ENCODE measurements around the gene PTGER3.

Gene PTGER3

DNA sequence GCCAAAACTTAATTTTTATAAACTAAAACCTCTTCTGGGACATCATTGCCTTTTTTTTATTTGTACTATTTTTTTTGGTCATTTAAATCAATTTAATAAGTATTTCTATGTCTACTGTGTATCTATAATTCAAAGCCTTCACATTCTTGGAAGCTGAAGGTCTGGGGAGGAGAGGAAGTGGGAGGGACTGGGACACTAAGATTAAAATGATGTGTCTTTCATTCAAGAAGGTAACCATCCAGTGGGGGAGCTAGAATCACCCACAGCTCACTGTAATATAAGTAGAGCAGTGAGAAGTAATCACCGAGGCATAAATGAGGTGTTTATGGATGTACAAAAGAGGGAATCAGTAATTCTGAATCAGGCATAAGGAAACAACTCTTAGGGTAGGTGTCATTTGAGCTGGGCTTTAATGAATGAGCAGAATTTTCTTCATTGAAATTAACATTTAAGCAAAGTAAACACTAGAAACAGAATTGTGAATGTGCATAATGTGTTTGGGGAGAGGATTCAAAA, 52.8 kb downstream of the PTGER3 start:
- no peak overlapping the region for H4K91ac ChIP-seq (ENCODE audit: low read length)
- H3K4me3 ChIP-seq (ENCODE audit: insufficient read depth in 1 of 2, low read depth in 1 of 2, low read length in 2 of 2) = no peak overlapping the region
- no peak overlapping the region for H2AK5ac ChIP-seq (ENCODE audit: low read length, severe bottlenecking)
- no peaks in the 10 kb centered on the region for H3K27me3 ChIP-seq (ENCODE audit: control insufficient read depth in 1 of 2, insufficient read depth in 1 of 2, low read length in 2 of 2)
- H3K4me2 ChIP-seq (ENCODE audit: low read length, poor library complexity, severe bottlenecking) = no peak overlapping the region
- 82% methylated on average over 1 of the region's 1 CpG for WGBS
- H3K27ac ChIP-seq (ENCODE audit: low read length, poor library complexity, severe bottlenecking) = no peak overlapping the region
- no peak overlapping the region for H2BK120ac ChIP-seq (ENCODE audit: low read depth, low read length)
- no peak overlapping the region for H3K23ac ChIP-seq (ENCODE audit: low read length in 2 of 2)
- H3K36me3 ChIP-seq (ENCODE audit: control insufficient read depth in 1 of 2, insufficient read depth in 2 of 2, low read depth in 1 of 2, low read length in 2 of 2) = no peaks in the 10 kb centered on the region
- H2BK5ac ChIP-seq (ENCODE audit: low read depth, low read length, poor library complexity, severe bottlenecking) = no peak overlapping the region
- no peak overlapping the region for H3K14ac ChIP-seq (ENCODE audit: low read length in 2 of 2)
- no peak for DNase-seq
- no peaks in the 10 kb centered on the region for H3K4me1 ChIP-seq (ENCODE audit: control insufficient read depth, insufficient read depth, low read depth, low read length)
- H3K9me3 ChIP-seq (ENCODE audit: control insufficient read depth, low read length) = no peaks in the 10 kb centered on the region
- no peaks in the 10 kb centered on the region for H3K79me1 ChIP-seq (replicated peaks; ENCODE audit: low read length, poor library complexity, severe bottlenecking)
- no peak overlapping the region for H2BK12ac ChIP-seq (ENCODE audit: low read length in 2 of 2)
- no peak overlapping the region for H3K4ac ChIP-seq (ENCODE audit: low read depth in 1 of 2, low read length in 2 of 2)
- no peak overlapping the region for H4K8ac ChIP-seq (ENCODE audit: low read length)
- no peak overlapping the region for H3K18ac ChIP-seq (ENCODE audit: low read depth in 1 of 2, low read length in 2 of 2)
- H2AFZ ChIP-seq (ENCODE audit: low read depth, low read length) = no peak overlapping the region
- H3K9ac ChIP-seq (ENCODE audit: low read length) = no peak overlapping the region
- no peak overlapping the region for H2BK15ac ChIP-seq (ENCODE audit: low read depth, poor library complexity, severe bottlenecking)

DNA sequence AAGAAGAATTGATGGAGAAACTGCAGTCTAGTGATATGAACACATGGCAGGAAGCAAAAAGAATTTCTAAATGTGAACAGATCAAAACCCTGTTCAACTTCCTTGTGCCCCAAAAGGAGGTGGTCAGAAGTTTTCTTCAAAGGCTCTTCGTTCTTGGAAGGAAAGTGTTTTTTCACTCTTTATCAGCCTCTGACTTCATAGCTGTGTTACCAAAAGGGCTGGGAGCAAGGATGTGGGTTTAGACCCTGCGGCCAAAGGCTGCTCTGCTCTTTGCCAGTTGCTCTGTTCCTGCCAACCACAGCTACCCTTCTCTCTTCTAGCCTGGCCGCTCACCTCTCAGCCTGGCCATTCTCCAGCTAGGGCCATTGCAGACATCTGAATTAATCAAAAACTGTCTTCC, 53.8 kb downstream of the PTGER3 start:
- Histone ChIP-seq H3K27ac (ENCODE audit: low read length, poor library complexity, severe bottlenecking) (no peak overlapping the region), H2AFZ (ENCODE audit: low read depth, low read length) (no peak overlapping the region), H2AK5ac (ENCODE audit: low read length, severe bottlenecking) (no peak overlapping the region), H2BK120ac (ENCODE audit: low read depth, low read length) (no peak overlapping the region), H3K18ac (ENCODE audit: low read depth in 1 of 2, low read length in 2 of 2) (no peak overlapping the region), H3K9ac (ENCODE audit: low read length) (no peak overlapping the region), H3K4me3 (ENCODE audit: insufficient read depth in 1 of 2, low read depth in 1 of 2, low read length in 2 of 2) (no peak overlapping the region), H3K4me1 (ENCODE audit: control insufficient read depth, insufficient read depth, low read depth, low read length) (no peaks in the 10 kb centered on the region), H3K23ac (ENCODE audit: low read length in 2 of 2) (no peak overlapping the region), H3K36me3 (ENCODE audit: control insufficient read depth in 1 of 2, insufficient read depth in 2 of 2, low read depth in 1 of 2, low read length in 2 of 2) (no peaks in the 10 kb centered on the region), H3K14ac (ENCODE audit: low read length in 2 of 2) (no peak overlapping the region), H3K9me3 (ENCODE audit: control insufficient read depth, low read length) (no peaks in the 10 kb centered on the region), H2BK15ac (ENCODE audit: low read depth, poor library complexity, severe bottlenecking) (no peak overlapping the region), H3K79me1 (replicated peaks; ENCODE audit: low read length, poor library complexity, severe bottlenecking) (no peaks in the 10 kb centered on the region), H3K27me3 (ENCODE audit: control insufficient read depth in 1 of 2, insufficient read depth in 1 of 2, low read length in 2 of 2) (no peaks in the 10 kb centered on the region), H2BK12ac (ENCODE audit: low read length in 2 of 2) (no peak overlapping the region), H3K4ac (ENCODE audit: low read depth in 1 of 2, low read length in 2 of 2) (no peak overlapping the region), H4K91ac (ENCODE audit: low read length) (no peak overlapping the region), H4K8ac (ENCODE audit: low read length) (no peak overlapping the region), H2BK5ac (ENCODE audit: low read depth, low read length, poor library complexity, severe bottlenecking) (no peak overlapping the region), H3K4me2 (ENCODE audit: low read length, poor library complexity, severe bottlenecking) (no peak overlapping the region)
- no peak for DNase-seq
- 70% methylated on average over 3 of the region's 3 CpGs for WGBS

DNA sequence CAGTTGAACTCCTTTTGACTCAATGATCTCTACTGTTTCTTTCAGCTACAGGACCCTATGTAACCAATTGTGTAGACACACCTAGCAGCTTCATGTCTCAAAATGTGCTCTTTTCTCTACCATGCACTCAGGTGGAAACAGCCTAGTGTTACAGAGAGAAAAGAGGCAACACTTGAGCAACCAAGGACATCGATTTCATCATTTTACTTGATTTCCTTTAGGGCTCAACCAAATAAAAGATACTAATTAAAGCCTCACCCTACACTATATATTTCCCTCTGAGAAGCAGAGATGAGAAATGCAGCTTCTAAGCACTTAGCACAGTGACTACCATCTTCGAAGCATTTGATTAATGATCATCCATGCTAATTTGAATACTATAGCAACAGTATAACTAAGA, 55.1 kb downstream of the PTGER3 start:
- Histone ChIP-seq H2BK12ac (ENCODE audit: low read length in 2 of 2) (no peak overlapping the region), H3K9me3 (ENCODE audit: control insufficient read depth, low read length) (no peaks in the 10 kb centered on the region), H3K27me3 (ENCODE audit: control insufficient read depth in 1 of 2, insufficient read depth in 1 of 2, low read length in 2 of 2) (no peaks in the 10 kb centered on the region), H3K4me3 (ENCODE audit: insufficient read depth in 1 of 2, low read depth in 1 of 2, low read length in 2 of 2) (no peak overlapping the region), H2BK15ac (ENCODE audit: low read depth, poor library complexity, severe bottlenecking) (no peak overlapping the region), H3K14ac (ENCODE audit: low read length in 2 of 2) (no peak overlapping the region), H3K4me1 (ENCODE audit: control insufficient read depth, insufficient read depth, low read depth, low read length) (no peaks in the 10 kb centered on the region), H3K27ac (ENCODE audit: low read length, poor library complexity, severe bottlenecking) (no peak overlapping the region), H2AFZ (ENCODE audit: low read depth, low read length) (no peak overlapping the region), H3K18ac (ENCODE audit: low read depth in 1 of 2, low read length in 2 of 2) (no peak overlapping the region), H4K8ac (ENCODE audit: low read length) (no peak overlapping the region), H2BK5ac (ENCODE audit: low read depth, low read length, poor library complexity, severe bottlenecking) (no peak overlapping the region), H3K4ac (ENCODE audit: low read depth in 1 of 2, low read length in 2 of 2) (no peak overlapping the region), H3K36me3 (ENCODE audit: control insufficient read depth in 1 of 2, insufficient read depth in 2 of 2, low read depth in 1 of 2, low read length in 2 of 2) (no peaks in the 10 kb centered on the region), H3K79me1 (replicated peaks; ENCODE audit: low read length, poor library complexity, severe bottlenecking) (no peaks in the 10 kb centered on the region), H3K23ac (ENCODE audit: low read length in 2 of 2) (no peak overlapping the region), H2BK120ac (ENCODE audit: low read depth, low read length) (no peak overlapping the region), H2AK5ac (ENCODE audit: low read length, severe bottlenecking) (no peak overlapping the region), H3K9ac (ENCODE audit: low read length) (no peak overlapping the region), H3K4me2 (ENCODE audit: low read length, poor library complexity, severe bottlenecking) (no peak overlapping the region), H4K91ac (ENCODE audit: low read length) (no peak overlapping the region)
- WGBS = 70% methylated on average over 2 of the region's 2 CpGs
- no peak for DNase-seq

DNA sequence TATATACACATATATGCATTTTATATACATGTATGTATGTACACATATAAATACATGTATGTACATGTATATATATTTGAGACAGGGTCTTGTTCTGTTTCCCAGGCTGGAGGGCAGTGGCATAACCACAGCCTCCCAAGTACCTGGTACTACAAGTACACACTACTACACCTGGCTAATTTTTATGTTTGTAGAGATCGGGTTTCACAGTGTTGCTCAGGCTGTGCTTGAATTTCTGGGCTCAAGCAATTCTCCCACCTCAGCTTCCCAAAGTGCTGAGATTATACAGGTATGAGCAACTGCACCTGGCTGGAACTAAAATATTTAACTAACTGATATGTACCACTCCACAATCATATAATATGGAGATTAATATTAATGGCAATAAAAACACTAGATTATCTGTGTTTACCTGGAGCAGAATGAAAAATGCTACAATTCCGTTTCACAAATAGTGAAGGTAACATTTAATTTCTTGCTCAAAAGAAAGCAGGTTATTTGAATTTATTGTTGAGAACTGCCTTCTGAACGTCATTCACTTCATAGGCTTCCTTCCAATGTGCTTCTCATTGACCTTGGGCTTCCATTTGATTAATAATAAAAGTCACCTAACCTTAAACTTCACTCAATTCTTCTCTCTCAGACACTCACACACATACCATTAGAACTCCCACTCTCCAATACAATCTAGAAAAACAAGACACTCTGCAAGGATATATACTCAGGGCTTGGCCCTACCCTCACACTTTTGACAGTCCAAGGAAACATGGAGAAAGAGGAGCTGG, 57.0 kb downstream of the PTGER3 start:
- no peak overlapping the region for H3K9ac ChIP-seq (ENCODE audit: low read length)
- no peak overlapping the region for H3K4me2 ChIP-seq (ENCODE audit: low read length, poor library complexity, severe bottlenecking)
- H3K4me1 ChIP-seq (ENCODE audit: control insufficient read depth, insufficient read depth, low read depth, low read length) = no peaks in the 10 kb centered on the region
- 69% methylated on average over 3 of the region's 3 CpGs for WGBS
- no peak for DNase-seq
- H2BK120ac ChIP-seq (ENCODE audit: low read depth, low read length) = no peak overlapping the region
- no peak overlapping the region for H3K23ac ChIP-seq (ENCODE audit: low read length in 2 of 2)
- no peaks in the 10 kb centered on the region for H3K79me1 ChIP-seq (replicated peaks; ENCODE audit: low read length, poor library complexity, severe bottlenecking)
- H3K27ac ChIP-seq (ENCODE audit: low read length, poor library complexity, severe bottlenecking) = no peak overlapping the region
- no peaks in the 10 kb centered on the region for H3K9me3 ChIP-seq (ENCODE audit: control insufficient read depth, low read length)
- H2AFZ ChIP-seq (ENCODE audit: low read depth, low read length) = no peak overlapping the region
- no peak overlapping the region for H2BK5ac ChIP-seq (ENCODE audit: low read depth, low read length, poor library complexity, severe bottlenecking)
- H4K8ac ChIP-seq (ENCODE audit: low read length) = no peak overlapping the region
- H3K18ac ChIP-seq (ENCODE audit: low read depth in 1 of 2, low read length in 2 of 2) = no peak overlapping the region
- H4K91ac ChIP-seq (ENCODE audit: low read length) = no peak overlapping the region
- no peak overlapping the region for H2AK5ac ChIP-seq (ENCODE audit: low read length, severe bottlenecking)
- H3K14ac ChIP-seq (ENCODE audit: low read length in 2 of 2) = no peak overlapping the region
- no peaks in the 10 kb centered on the region for H3K27me3 ChIP-seq (ENCODE audit: control insufficient read depth in 1 of 2, insufficient read depth in 1 of 2, low read length in 2 of 2)
- H3K4me3 ChIP-seq (ENCODE audit: insufficient read depth in 1 of 2, low read depth in 1 of 2, low read length in 2 of 2) = no peak overlapping the region
- no peaks in the 10 kb centered on the region for H3K36me3 ChIP-seq (ENCODE audit: control insufficient read depth in 1 of 2, insufficient read depth in 2 of 2, low read depth in 1 of 2, low read length in 2 of 2)
- no peak overlapping the region for H2BK12ac ChIP-seq (ENCODE audit: low read length in 2 of 2)
- H3K4ac ChIP-seq (ENCODE audit: low read depth in 1 of 2, low read length in 2 of 2) = no peak overlapping the region
- H2BK15ac ChIP-seq (ENCODE audit: low read depth, poor library complexity, severe bottlenecking) = no peak overlapping the region

Data from mesenchymal stem cell (in vitro differentiated cells and primary cell).